Esophagus muscularis mucosa (tissue), 4 donors: Measurements from ENCODE around the gene WNK4. TPM values are rescaled to one million over a fixed set of nuclear protein-coding genes. Genes with fewer than 3 reads are reported as not detected.
A peak's percentile ranks its signal among the peaks of the same experiment; 100 is the strongest.
"Not testable (repeated sequence)": the region's sequence is repeated elsewhere in the genome, so short reads cannot be mapped to it uniquely, and the experiment has no call there.

Experiments used
- DNase-seq: peaks from one replicate; pipeline ENCODE4 v3.0.0-alpha.2; 2017; ENCODE audit errors: extremely low spot score
- H3K27ac ChIP-seq, 4 donors: fragments of 200-600 bp; sonication (generic); replicated peaks in 1 of 4; 1 replicate in 3 of 4; 2 replicates in 1 of 4; pipeline ENCODE4 v1.5.1; 2016 to 2019; ENCODE audit warnings: mild to moderate bottlenecking in 1 of 4
- H3K27me3 ChIP-seq, 4 donors: fragments of 200-600 bp; sonication (generic); one replicate each; pipeline versions ENCODE4 v1.5.1 to v1.6.0; 2016 to 2019
- H3K36me3 ChIP-seq, 4 donors: fragments of 200-600 bp; sonication (generic); one replicate each; pipeline ENCODE4 v1.5.1; 2016 to 2019
- H3K4me1 ChIP-seq, 4 donors: fragments of 200-600 bp; sonication (generic); one replicate each; pipeline ENCODE4 v1.5.1; 2016 to 2019
- H3K4me3 ChIP-seq, 4 donors: fragments of 200-600 bp; sonication (generic); 1 replicate in 2 of 4; 2 replicates in 2 of 4; pipeline ENCODE4 v1.5.1; 2016 to 2019; ENCODE audit warnings: mild to moderate bottlenecking in 4 of 4, moderate library complexity in 1 of 4
- H3K9me3 ChIP-seq, 4 donors: fragments of 200-600 bp; sonication (generic); 1 replicate in 3 of 4; 2 replicates in 1 of 4; pipeline ENCODE4 v1.5.1; 2016 to 2019
- EP300 ChIP-seq: sonication (generic); formaldehyde crosslinking; IDR thresholded peaks from one replicate; pipeline ENCODE4 v1.6.1; 2017; ENCODE audit warnings: antibody characterized with exemption
- POLR2A ChIP-seq: fragments of 450-650 bp; IDR thresholded peaks from one replicate; pipeline ENCODE4 v1.6.1; 2017; ENCODE audit warnings: antibody characterized with exemption, moderate library complexity, mild to moderate bottlenecking, low read depth
- POLR2AphosphoS5 ChIP-seq, 2 donors: sonication (generic); formaldehyde crosslinking; IDR thresholded peaks; one replicate each; pipeline ENCODE4 v1.6.1; 2017; ENCODE audit warnings: antibody characterized with exemption in 2 of 2
- WGBS: methylation state at CpG from one replicate; pipeline ENCODE4 v1.1.5; 2018; 5-methylcytosine and 5-hydroxymethylcytosine counted together
- intact Hi-C: fragments of 100-400 bp; cut with DNase I; formaldehyde crosslinking; loops from one replicate; pipeline ENCODE4 v1.15.1; 2023
- total RNA-seq, 4 donors: library from RNA; depleted of rRNA; stranded (reverse); fragments of >200 nt; gene quantifications; one replicate each; pipeline versions ENCODE4 v1.1.0 to v1.2.1, GENCODE V29; 2016
- TF ChIP-seq, protein P1 (sequence below), 3 experiments: fragments of 200-600 bp in 2 of 3; fragments of 450-650 bp in 1 of 3; sonication (generic) in 2 of 3; IDR thresholded peaks; one replicate each; pipeline ENCODE4 v1.5.1; 2017 to 2019; ENCODE audit warnings: antibody characterized with exemption in 3 of 3, mild to moderate bottlenecking in 2 of 3, moderate library complexity in 1 of 3

The WNK4 gene
- 1 to 10 TPM in 3 of 4 donors, under 1 TPM in 1; 0.50 to 2.9 (median 2.1) TPM for total RNA-seq

DNA sequence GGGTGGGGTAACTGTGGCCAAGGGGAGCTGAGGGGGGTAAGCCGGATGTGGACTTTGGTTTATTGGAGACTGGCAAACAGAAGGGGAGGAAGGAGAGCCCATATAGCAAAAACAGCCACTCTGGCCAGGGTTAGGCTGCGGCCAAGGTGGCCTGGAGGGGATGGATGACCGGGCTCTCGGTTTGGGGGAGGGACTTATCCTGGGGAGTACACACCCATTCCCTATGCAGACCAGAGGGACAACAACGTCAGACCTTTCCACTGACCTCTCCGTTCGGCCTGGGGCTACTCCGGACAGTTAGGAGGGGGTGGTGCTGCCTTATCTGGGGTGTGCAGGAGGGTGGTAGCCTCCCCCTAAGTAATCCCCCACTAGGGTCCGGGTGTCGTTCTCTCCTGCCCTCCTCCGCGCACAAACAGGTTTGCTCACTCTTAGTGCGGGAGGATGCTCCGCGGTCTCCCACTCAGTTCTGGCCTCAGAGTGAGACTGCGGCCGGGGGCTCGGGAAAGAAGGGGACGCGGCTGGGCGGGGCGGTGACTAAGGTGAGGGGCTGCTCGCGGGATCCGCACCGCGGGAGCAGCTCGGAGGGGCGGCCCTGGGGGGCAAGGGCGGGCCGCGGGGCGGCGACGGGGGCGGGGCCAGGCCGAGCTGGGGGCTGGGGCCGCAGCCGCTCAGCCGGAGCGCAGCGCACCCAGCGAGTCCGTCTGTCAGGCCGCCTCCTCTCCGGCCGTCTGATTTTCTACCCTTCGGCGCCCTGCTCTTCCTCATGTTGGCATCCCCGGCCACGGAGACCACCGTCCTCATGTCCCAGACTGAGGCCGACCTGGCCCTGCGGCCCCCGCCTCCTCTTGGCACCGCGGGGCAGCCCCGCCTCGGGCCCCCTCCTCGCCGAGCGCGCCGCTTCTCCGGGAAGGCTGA, at the start of gene WNK4:
WNK4 (plus strand) TSS at position 675 of the 915 bp plus-strand sequence; CDS start at position 764, 89 bp downstream.
- H3K9me3 ChIP-seq = no peaks in the 10 kb centered on the region
- intact Hi-C loops = loop anchor here (5.0 kb wide), 1 partner anchor 42 kb away; the partner anchor contains the start of gene BECN1
- WGBS = 14% methylated on average over 17 of the region's 65 CpGs
- peak within 1 kb of the TSS; percentile 57 to 70 (median 62) for H3K27ac ChIP-seq
- peaks cover 20 to 53% (median 49%) of the 10 kb centered on the region in 4 donors for H3K4me1 ChIP-seq
- TF ChIP-seq EP300 (no peak), POLR2AphosphoS5 (IDR thresholded peaks at IDR 0.05) (peak in 1 of 2 donors; percentile 48)
- peaks cover 26 to 45% (median 45%) of the 10 kb centered on the region in 4 donors for H3K36me3 ChIP-seq
- peak within 1 kb of the TSS; percentile 51 to 61 (median 58) for H3K4me3 ChIP-seq
- DNase-seq = no peak
- H3K27me3 ChIP-seq = peaks cover 0 to 54% (median 12%) of the 10 kb centered on the region in 4 donors

DNA sequence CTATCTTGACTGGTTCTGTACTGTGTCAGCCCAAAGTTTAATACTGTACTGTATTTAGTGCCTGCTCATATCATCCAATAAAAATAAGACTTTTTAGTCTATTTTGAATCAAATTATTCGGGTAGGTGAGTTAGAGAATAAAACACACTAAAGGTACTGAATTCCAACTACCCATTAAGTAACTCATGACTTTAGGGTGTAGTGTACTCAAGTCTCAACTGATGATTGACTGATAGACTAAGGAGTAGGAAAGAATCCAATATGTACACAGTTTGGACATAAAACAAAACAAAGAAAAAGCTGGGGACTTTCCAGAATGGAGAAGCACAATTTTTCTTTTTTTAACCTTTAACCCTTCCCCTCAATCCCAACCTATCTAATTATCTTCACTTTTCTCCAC, 39.7 kb upstream of the WNK4 start:
- Histone ChIP-seq H3K4me3 (no peak overlapping the region), H3K4me1 (peaks cover 22 to 48% (median 44%) of the 10 kb centered on the region in 4 donors), H3K36me3 (peaks cover 0 to 11% (median 3%) of the 10 kb centered on the region in 4 donors), H3K27ac (no peak overlapping the region), H3K27me3 (no peaks in the 10 kb centered on the region), H3K9me3 (no peaks in the 10 kb centered on the region)
- no peak for DNase-seq
- TF ChIP-seq POLR2AphosphoS5 (IDR thresholded peaks at IDR 0.05) (no peak), EP300 (no peak), POLR2A (no peak)
- TF ChIP-seq, protein P1, sequence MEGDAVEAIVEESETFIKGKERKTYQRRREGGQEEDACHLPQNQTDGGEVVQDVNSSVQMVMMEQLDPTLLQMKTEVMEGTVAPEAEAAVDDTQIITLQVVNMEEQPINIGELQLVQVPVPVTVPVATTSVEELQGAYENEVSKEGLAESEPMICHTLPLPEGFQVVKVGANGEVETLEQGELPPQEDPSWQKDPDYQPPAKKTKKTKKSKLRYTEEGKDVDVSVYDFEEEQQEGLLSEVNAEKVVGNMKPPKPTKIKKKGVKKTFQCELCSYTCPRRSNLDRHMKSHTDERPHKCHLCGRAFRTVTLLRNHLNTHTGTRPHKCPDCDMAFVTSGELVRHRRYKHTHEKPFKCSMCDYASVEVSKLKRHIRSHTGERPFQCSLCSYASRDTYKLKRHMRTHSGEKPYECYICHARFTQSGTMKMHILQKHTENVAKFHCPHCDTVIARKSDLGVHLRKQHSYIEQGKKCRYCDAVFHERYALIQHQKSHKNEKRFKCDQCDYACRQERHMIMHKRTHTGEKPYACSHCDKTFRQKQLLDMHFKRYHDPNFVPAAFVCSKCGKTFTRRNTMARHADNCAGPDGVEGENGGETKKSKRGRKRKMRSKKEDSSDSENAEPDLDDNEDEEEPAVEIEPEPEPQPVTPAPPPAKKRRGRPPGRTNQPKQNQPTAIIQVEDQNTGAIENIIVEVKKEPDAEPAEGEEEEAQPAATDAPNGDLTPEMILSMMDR (IDR thresholded peaks at IDR 0.05) = no peak
- 88% methylated on average over 1 of the region's 1 CpG for WGBS
- intact Hi-C loops = no loop called here

DNA sequence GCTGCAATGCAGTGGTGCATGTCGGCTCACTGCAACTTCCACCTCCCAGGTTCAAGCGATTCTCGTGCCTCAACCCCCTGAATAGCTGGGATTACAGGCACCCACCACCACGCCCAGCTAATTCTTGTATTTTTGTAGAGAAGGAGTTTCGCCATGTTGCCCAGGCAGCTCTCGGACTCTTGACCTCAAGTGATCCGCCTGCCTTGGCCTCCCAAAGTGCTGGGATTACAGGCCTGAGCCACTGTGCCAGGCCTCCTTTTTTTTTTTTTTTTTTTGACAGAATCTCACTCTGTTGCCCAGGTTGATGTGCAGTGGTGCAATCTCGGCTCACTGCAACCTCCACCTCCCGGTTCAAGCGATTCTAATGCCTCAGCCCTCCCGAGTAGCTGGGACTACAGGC, 37.5 kb upstream of the WNK4 start:
- Histone ChIP-seq H3K4me1 (peaks cover 25 to 41% (median 34%) of the 10 kb centered on the region in 4 donors), H3K27ac (peak overlapping the region in 3 of 4 donors; percentile 82 to 97 (median 95)), H3K36me3 (peaks cover 0 to 11% (median 0%) of the 10 kb centered on the region in 4 donors)
- DNase-seq, H3K4me3 ChIP-seq, intact Hi-C loops, H3K9me3 ChIP-seq, H3K27me3 ChIP-seq: not testable (repeated sequence)
- WGBS = 98% methylated on average over 11 of the region's 11 CpGs

DNA sequence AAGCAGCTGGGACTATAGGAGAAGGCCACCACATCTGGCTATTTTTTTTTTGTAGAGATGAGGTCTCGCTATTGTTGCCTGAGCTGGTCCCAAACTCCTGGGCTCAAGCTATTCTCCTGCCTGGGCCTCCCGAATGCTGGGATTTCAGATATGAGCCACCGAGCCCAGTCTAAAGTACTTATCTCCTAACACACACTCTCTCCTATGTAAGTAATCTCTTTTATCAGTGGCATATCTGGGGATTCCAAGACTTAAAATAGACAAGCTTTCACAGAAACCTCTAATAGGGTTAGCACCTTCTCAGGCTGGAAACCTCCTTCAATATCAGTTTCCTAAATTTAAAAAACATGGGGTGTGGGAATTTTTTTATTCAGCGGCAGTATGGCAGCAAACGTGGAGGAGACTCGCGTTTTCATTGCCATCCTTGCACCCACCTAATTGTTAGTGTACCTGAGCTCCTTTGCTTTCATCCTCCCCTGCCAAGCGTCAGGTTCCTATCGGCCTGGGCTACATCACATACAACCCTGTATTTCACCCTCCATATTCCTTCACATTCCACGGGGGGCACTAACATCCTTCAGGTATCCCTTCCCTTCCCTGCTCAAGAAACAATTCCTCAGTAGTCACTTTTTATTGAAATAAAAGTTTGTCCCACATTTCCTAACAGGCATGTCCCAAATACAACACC, 36.7 kb upstream of the WNK4 start:
- Histone ChIP-seq H3K4me1 (peaks cover 31 to 49% (median 42%) of the 10 kb centered on the region in 4 donors), H3K27ac (peak overlapping the region; percentile 82 to 97 (median 92)), H3K36me3 (peaks cover 0 to 11% (median 0%) of the 10 kb centered on the region in 4 donors), H3K9me3 (no peaks in the 10 kb centered on the region), H3K27me3 (no peaks in the 10 kb centered on the region), H3K4me3 (peak overlapping the region; percentile 62 to 89 (median 82))
- intact Hi-C loops = no loop called here
- 45% methylated on average over 10 of the region's 10 CpGs for WGBS
- TF ChIP-seq, protein P1 (IDR thresholded peaks at IDR 0.05) = peak in 1 of 3 experiments; percentile 25
- TF ChIP-seq POLR2A (no peak), POLR2AphosphoS5 (IDR thresholded peaks at IDR 0.05) (no peak)
- DNase-seq = no peak

DNA sequence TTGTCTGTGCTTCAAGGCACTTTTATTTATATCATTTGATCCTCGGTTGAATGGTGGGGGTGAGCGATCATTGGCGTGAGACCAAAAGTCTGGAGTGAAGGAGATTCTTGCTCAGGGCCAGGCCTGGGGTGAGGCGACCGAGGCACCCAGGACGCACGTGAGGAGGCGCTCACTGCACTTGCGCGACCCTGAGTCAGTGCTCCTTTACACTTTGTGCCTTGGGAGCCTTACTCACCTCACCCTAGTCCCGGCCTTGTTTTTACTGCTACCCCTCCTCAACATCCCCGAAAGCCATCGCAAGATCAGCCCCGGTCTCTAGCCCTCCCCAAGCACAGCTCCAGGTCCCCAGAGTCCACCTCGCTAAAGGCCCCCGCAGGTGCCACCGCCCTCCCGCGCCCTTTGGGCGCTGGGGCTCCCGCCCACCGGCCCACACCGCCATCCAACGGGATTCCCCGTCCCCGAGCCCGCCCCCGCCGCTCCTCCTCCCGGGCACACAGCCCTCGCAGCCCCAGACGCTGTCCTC, 36.1 kb upstream of the WNK4 start:
- WGBS = 3% methylated on average over 28 of the region's 32 CpGs
- H3K27ac ChIP-seq = peak overlapping the region; percentile 82 to 97 (median 92)
- intact Hi-C loops = no loop called here
- DNase-seq = peak; percentile 94
- H3K9me3 ChIP-seq = no peaks in the 10 kb centered on the region
- no peak for TF ChIP-seq POLR2A
- TF ChIP-seq, protein P1 (IDR thresholded peaks at IDR 0.05) = no peak
- no peak for TF ChIP-seq EP300
- no peak for TF ChIP-seq POLR2AphosphoS5 (IDR thresholded peaks at IDR 0.05)
- peaks cover 37 to 55% (median 47%) of the 10 kb centered on the region in 4 donors for H3K4me1 ChIP-seq
- H3K36me3 ChIP-seq = peaks cover 0 to 11% (median 0%) of the 10 kb centered on the region in 4 donors
- no peaks in the 10 kb centered on the region for H3K27me3 ChIP-seq
- H3K4me3 ChIP-seq = peak overlapping the region; percentile 62 to 89 (median 82)
